ENCODE measurements around the gene GAB2.

DNA sequence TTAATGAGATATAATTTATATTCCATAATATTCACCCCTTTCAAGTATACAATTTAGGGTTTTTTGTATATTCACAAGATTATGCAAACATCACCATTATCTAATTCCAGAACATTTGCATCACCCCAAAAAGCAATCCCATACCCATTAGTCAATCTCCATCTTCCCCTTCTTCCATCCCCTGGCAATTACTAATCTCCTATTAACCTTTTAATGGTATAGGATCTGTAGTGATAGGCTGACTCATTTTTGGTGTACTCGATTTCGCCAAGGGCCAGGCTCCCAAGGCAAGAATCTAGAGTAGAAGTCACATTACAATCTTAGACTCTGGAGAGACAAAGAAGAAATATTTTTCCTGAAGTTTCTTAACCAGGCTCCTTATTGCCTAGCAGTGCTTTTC is 113.4 kb downstream of the GAB2 start:
- TF ChIP-seq ZNF274 (IDR thresholded peaks at IDR 0.05; ENCODE audit: low read depth, low read length), result no peak
- no peak for TF ChIP-seq YY1 (IDR thresholded peaks at IDR 0.05; ENCODE audit: insufficient read depth, insufficient read length)
- no peak for TF ChIP-seq SUZ12 (IDR thresholded peaks at IDR 0.05; ENCODE audit: extremely low read depth, insufficient read depth, insufficient read length)

Measured in NT2/D1 (cell line).